Activated gamma-delta T cell treated with anti-CD3 and anti-CD28 coated beads, Interleukin-2, amount 50 U/mL, for 16 hours (primary cell): Measurements from ENCODE around the gene HIPK2.
"Not testable (repeated sequence)": the region's sequence is repeated elsewhere in the genome, so short reads cannot be mapped to it uniquely, and the experiment has no call there.

ENCODE experiments used
- DNase-seq: peaks from one replicate; pipeline ENCODE4 v3.0.0-alpha.2; 2020; ENCODE audit warnings: low read depth

Gene HIPK2

DNA sequence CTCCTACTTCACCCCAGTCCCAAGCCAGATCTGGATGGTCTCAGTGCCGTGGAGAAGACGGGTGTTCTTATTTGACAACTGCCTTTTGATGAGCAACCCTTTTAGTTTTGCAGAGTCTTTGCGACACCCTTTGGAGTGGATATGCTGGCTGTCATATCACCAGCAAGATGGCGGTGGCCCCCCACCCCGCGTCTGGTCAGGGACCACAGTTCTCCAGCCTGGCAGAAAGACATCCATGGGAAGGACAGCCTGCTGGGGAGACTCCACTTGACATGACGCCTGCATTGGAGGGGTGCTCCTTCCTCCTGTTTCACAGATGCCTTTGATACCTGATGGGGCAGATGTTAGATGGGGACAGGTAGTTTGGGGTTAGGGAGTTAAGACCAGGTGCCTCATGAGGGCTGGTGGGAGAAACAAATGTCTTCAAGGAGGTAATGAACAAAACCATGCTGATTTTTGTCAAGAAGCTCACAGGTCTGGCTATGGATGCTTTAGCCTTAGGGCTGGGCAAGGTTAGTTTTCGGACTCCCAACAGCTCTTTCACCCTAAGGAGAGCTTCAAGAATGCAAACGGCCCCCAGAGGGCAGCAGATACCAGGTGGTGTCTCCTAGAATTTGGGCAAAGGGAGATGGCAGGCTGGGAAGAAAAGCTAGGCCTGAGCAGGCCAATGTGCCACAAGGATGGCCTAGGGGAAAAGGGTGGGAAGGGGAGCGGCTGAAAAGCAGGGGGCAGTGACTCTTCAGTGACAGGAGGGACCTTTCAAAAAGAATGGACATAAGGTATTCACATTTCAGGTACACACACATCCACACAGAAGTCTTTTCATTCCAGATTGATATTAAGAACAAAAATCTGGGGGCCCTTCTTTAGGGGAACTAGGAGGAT, 159.1 kb downstream of the HIPK2 start:
- DNase-seq, result no peak

DNA sequence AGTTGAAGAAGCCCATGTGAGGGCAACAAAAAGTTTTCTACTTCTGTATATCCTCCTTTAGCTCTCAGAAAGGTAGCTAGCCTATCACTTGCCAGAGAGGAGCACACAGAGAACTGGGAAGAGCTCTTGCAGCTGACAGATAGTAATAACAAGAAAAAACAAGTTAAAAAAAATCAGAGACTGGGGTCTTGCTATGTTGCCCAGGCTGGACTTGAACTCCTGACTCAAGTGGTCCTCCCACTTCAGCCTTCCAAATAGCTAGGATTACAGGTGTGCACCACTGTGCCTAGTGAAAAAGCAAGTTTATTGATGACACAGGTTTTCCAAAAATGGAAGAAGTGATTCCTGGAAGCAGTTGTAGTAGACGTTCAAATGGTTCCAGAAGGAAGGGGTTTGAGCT, 160.7 kb downstream of the HIPK2 start:
- no peak for DNase-seq

DNA sequence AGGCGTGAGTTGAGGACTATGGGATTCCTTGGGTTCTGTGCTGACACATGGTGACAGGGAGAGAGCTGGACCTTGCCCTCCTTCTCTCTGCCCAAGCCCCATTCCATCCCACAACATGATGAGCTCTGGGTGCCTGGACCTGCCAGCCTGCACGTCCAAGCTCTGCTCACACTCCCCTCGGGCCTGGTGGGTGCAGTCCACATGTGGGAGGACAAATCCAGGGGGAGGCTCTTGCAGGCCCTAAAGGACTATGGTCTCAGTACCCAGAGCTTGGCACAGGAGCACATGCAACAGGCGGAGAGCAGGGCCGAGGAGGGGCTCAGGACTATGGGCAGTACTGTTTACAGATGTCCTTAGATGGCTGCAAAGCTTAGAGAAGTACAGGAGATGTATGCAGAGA, 162.9 kb downstream of the HIPK2 start:
- no peak for DNase-seq

DNA sequence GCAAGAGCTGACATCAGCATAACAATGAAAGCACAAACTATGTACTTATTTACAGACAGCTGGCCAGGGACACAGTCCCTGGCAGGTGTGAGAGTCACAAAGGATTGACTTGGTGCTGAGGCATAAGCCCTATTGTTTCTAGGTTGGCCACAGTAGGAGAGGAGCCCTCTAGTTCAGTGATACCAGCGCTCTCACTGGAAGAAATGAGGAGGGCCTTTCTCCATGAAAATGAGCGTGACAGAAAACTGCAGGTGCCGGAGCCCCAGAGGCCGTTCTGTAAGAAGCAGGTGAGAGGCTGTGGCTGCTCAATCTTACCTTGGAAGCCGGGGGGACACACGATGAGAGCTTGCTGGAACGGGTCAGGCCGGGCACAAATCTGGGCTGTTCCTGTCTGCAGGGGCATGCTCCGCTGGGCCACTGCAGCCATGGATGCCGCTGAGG, 163.8 kb downstream of the HIPK2 start:
- DNase-seq, result no peak

DNA sequence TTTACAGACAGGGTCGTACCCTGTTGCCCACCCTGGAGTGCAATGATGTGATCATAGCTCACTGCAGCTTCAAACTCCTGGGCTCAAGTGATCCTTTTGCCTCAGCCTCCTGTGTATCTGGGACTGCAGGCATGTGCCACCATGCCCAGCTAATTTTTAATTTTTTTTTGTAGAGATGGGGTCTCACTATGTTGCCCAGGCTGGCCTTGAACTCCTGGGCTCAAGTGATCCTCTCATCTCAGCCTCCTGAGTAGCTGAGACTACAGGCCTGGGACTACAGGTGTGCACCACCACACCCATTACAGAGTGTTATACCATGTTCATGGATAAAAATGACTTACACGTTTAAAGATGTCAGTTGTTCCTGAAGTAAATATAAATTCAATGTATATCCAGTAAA, 166.2 kb downstream of the HIPK2 start:
- not testable (repeated sequence) for DNase-seq

DNA sequence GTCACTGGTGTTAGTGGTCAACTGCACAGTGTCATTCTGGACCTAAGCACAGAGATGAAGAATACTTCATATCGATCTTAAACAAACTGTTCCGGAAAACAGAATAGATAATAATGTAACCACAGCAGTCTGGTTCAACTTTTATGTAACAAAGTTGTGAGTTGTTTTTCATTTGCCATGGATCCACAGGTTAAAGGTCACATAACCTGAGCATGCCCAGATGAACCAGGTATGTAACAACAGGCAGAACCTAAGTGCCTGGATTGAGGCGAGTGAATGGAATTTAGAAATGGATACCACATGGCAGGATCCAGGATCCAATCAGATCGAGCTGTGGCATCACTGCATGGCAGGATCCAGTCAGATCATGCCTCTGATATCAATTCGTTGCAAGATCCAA, 167.2 kb downstream of the HIPK2 start:
- no peak for DNase-seq

DNA sequence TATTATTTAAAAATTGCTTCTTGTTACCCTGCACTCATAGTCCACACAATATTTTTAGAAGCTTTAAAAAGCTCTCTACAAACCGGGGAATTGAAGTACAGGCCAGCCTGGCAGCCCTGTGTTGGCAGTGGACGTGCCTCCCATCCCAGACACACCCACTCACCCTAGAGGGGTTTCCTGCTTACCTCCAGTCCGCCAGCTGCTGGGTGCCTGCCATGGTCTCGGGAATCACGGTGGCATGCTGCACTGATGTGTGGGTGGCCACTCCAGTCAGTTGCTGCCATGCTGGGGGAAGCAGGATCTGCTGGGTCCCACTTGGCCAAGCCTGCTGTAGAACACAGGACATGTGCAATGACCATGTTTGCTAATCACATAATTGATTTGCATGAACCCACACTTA, 173.9 kb downstream of the HIPK2 start:
- DNase-seq, result no peak

DNA sequence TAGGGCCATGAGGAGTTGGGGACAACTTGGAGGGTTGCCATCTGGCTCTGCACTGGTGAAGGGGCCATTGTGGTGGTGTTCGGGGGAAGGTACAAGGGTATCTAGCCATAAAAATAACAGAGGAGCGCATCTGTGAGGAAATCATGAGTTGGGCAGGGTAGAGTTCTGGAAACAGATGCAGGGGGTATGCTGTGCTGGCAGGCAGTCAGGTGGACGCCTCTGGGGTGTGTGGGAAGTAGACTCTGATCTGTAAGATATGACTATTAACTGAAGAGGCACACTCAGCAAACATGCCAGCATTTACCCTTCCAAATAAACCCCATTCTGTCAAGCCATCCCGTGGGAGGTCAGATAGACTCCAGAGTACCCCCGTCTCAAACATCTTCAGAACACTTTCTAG, 174.5 kb downstream of the HIPK2 start:
- no peak for DNase-seq

DNA sequence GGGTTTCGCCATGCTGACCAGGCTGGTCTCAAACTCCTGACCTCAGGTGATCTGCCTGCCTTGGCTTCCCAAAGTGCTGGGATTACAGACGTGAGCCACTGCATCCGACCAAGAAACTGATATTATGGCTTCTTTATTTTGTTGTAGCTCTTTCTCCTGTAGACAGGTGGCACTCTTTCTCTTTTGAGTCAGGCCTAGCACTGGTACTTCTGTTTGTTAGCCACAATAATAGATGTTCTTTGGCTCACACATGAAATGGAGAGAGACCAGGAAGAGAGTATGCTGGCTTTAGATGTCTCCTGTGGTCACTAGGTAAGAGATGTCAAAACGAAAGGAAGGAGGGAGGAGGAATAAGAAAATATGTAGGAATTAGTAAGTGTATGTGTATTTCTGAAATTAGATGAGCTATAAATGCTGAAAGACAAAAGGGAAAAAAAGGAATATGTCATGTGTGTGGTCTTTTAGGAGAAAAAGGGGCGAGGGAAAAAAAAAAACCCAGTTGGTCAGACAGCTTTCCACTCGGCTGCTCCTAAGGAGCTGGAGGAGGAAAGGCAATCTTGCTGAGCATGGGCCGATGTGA, 175.6 kb downstream of the HIPK2 start:
- no peak for DNase-seq

DNA sequence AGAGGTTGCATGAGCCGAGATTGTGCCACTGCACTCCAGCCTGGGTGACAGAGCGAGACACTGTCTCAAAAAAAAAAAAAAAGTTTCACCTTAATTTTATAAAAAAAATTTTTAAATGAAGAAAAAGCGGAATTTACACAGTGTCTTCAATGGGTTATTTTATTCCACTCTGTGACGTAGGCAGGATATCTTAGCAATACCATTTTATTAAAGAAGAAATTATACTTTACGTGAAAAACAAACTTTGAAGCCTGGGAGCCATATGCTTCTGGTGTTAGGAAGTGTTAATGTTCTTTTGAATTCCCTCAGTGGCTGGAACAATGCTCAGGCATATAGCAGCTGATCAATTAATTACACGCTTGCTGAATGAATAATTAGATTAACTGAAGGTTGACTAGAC, 176.6 kb downstream of the HIPK2 start:
- no peak for DNase-seq

DNA sequence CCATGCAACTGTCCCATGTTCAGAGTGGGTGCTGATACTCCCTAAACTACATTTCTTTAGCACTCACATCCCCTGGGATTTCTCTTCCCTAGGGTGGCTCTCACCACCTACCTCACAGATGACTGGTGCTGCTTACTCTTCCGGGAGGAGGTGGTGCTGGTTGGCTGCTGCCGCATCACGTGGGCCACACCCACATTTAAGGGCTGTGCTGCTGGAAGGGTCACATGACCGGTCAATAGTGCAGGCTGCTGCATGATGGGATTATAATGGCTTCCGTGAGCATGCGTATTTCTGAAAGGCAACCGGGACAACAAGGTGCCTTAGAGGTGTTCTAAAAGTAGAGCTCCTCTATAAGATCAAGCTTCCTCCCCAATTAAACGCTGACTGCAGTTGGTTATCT, 177.5 kb downstream of the HIPK2 start:
- no peak for DNase-seq

DNA sequence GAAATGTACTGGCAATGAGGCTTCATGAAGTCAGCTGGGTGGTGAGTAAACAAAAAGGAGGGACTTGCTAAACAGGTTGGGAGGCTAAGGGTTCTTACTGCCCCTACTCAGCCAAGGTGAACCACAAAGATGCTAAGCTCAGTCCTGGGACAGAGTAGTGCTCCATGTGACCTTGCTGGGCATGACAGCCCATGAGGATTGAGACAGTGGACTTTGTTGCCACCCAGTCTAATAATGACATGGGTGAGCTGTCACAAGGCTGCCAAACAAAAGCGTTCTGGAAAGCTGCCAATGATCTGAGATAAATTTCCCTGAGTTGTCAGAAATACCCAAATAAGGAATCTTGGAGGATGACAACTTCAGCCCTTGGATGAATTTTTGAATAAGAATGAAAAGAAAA, 179.2 kb downstream of the HIPK2 start:
- DNase-seq, result no peak

DNA sequence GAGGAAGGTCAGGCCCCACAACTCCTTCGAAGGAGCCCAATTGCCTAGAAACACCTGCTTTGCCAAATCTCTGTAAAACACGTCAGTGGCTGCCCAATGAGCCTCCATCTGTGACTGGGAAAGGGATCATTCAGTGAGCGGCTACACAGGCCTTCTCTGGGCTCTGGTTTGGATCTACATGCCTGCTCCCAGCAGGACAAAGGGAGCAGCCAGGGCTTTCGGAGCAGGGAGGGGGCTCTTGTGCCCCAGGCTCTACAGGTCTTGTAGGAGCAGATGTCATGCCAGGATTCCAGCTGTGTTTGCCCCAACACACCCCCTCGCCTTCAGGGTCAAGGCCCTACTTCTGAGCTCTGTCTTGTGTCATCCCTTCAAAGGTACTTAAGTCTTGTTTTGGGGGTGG, 180.8 kb downstream of the HIPK2 start:
- no peak for DNase-seq

DNA sequence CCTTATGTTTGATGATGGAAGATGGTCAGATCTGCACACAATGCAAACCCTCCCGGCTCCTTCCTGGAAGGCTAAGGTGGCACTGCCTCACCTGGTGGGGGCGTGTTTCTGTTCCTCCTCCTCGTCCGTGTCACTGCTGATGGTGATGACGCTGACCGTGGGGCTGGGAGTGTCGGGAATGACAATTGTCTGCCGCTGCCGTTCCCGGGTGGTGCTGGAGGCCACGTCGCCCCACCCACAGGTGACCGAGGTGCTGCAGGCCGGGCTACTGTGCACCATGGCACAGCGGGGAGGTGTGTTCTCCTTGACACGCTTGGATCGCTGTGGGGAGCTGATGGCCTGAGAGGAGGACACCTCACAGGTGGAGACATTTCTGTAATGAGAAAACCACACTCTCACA, 181.2 kb downstream of the HIPK2 start:
- DNase-seq, result no peak

DNA sequence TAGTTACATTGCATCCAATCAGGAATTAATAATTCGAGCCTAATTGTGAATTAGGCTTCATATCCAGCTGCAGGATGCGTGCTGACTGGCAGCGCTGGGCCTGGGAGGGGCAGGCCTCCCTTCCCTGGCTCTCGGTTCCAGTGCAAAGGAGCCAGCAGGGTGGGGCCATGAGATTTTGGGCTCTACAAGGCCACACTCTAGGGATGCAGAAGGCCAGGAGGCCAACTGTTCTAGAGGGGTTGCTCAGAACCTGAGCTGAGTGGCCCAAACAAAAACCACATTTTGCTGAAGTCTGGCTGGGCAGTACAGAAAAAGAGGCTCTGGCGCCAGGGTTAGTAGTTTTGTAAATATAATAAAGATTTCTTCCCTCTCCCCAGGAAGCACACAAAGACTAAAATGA, 182.0 kb downstream of the HIPK2 start:
- no peak for DNase-seq

DNA sequence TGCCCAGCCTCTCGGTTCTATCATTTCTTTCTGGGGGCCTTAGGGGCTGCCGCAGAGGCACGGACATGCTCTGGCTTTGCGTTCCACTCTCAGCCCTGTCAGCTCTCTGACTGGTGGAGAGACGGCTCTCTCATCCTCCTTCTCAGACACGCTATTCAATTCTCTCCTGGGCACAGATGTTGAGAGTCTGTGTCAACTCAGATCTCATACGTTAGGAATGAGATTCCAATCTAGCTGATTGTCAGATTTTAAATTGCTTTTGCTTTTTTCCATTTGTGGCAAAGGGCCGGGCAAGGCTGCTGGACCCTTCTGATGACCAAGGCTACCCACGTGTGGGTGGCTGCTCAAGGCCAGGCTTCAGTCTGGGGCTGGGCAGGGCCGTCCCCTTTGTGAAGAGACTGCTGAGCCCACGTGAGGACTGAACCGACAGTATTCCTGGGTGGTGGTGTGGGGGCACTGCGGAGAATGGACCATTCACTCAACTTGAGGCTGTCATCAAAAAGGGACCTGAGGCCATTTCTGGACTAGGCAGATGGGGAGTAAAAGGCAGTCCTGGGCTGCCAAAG, 182.8 kb downstream of the HIPK2 start:
- no peak for DNase-seq

DNA sequence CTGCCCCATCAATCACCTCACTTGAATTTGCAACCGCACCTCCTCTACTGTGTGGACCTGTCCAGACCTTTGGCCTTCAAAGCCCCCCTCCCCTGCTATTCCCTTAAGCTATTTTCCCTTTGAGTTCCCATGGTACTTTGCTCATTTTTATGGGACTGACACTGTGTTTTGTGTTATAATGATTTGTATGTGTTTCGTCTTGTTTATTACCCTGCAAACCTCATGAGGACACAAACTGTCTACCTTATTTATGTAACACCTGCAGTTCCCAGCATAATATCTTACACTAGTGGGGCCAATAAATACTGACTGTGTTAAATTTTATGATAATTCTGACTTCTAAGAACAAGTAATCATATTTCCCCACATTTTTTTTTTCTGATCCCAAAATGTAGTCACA, 183.7 kb downstream of the HIPK2 start:
- DNase-seq, result no peak

DNA sequence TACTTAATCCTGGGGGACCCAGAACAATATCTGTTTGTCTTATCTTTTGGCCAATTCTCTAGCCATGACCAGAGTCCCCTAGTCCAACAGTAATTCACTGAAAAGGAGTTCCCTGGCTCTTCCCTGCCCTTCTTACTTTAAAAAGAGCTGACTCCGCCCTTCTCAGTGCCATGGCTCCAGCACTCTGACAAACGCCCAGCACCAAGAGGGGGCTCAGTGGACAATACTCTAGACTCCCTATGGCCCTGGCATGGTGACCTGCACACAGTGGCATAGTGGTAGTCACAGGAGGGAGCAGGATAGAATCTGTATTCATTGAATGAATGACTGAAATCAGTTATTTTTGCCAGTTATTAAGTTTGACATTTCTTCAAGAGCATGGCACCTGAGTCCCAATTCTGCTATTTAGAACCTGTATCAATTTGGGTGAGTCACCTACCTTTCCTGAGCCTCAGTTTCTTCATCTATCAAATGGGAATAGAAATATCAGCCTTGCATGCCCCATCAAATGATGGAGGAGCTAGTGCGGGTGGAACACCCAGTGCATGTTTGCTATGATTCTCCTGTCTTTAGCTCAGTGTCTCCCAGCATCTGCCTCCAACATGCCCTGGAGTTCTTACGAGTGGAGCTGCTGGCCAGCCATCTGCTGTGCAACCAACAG, 184.9 kb downstream of the HIPK2 start:
- no peak for DNase-seq

DNA sequence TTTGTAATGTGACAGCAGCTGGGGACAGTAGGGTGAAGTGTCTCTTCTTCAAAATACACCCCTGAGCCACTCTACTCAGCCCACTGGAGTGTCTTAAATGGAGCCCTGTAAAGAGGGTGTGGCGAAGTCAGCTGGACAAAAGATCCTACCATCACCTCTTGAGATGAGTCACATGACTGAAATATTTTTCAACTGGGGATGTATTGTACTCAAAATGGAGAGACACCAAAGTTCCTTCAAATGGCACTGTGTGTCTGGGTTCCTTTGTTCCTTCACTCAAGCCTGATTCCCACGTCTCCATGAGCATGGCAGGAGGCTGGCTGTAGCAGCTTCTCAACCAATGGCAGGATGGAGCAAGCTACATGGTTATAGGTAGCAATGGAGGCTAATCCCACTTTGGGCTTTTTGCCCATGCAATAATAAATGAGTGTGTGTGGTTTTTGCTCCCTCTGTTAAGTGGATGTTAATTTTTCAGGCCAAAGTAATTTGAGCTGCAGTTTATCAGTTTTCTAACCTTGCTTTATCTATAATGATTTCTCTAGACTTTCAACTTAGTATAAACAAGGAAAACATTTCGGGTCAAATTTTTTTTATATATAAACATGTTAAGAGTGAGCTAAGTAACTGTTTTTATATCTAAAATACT, 186.1 kb downstream of the HIPK2 start:
- no peak for DNase-seq

DNA sequence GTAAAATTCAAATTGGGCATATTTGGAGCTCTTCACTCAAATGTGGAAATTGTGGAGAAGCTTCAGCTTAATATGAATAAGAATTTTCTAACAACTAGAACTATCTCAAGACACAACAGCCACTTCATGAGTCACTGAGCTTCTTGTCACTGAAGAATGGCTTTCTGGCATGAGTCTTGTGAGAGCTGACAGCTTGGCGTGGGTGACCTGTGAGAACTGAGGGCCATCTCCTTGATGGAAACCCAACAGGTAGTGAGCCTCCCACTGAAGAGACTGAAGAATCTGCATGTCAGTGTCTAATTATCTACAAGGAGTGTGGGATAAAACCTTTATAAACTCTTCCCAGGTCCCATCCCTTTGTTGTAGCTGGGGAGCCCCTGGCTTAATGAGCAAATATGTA, 188.3 kb downstream of the HIPK2 start:
- DNase-seq, result no peak

DNA sequence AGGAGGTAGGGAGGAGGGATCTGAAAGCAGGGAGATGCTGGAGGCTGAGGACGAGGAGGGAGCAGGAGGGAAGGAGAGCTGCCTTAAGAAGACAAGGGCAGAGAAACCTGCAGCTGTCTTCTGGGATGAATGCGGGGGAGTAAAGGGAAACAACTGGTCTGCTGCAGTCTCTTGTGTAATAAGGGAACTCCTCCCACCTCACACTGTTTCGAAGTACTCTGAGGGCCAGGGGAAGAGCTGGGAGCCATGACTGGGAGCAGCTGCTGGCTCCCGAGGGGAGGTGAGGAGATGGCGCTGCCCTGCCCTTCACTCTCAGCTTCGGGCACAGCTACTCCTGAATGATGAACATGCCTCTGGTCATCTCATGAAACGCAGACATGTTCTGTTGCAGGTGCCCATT, 189.2 kb downstream of the HIPK2 start:
- DNase-seq, result no peak

DNA sequence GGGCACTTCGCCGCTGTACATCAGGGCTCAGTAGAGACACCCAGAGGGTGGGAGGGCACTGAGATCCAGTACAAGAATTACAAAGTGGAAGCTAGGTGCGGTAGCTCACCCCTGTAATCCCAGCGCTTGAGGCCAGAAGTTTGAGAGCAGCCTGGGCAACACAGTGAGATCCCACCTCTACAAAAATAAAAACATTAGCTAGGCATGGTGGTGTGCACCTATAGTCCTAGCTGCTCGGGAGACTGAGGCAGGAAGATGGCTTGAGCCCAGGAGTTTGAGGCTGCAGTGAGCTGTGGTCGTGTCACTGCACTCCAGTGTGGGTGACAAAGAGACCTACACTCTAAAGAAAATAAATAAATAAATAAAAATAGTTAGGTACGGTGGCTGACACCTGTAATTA, 190.3 kb downstream of the HIPK2 start:
- no peak for DNase-seq

DNA sequence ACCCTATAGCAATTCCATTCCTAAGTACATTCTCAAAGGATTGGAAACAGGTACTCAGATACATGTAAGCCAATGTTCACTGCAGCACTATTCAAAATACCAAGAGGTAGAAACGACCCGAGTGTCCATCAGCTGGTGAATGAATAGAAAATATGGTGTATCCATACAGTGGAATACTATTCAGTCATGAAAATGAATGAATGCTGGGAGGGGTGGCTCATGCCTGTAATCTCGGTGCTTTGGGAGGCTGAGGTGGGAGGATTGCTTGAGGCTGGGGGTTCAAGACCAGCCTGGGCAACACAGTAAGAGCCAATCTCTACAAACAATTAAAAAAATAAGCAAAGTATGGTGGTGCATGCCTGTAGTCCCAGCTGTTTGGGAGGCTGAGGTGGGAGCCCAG, 191.5 kb downstream of the HIPK2 start:
- no peak for DNase-seq
